GM18867 (cell line): ENCODE results near the gene ZBTB16.

Source experiments
- ATAC-seq: cut with Tn5 transposase; IDR thresholded peaks from one replicate; pipeline ENCODE4 v1.9.1; 2021; ENCODE audit warnings: mild to moderate bottlenecking, moderate library complexity; ENCODE audit not compliant: unreplicated experiment

The ZBTB16 gene

DNA sequence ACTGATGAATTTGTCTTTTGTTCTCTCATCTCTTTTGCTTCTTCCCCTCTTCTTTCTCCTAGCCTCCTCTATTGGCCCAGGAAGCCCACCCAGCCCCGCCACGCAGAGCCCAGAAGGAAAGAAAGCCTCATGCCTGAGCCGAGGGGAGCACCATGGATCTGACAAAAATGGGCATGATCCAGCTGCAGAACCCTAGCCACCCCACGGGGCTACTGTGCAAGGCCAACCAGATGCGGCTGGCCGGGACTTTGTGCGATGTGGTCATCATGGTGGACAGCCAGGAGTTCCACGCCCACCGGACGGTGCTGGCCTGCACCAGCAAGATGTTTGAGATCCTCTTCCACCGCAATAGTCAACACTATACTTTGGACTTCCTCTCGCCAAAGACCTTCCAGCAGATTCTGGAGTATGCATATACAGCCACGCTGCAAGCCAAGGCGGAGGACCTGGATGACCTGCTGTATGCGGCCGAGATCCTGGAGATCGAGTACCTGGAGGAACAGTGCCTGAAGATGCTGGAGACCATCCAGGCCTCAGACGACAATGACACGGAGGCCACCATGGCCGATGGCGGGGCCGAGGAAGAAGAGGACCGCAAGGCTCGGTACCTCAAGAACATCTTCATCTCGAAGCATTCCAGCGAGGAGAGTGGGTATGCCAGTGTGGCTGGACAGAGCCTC is 3.8 kb downstream of the ZBTB16 start:
- ATAC-seq = no peak

DNA sequence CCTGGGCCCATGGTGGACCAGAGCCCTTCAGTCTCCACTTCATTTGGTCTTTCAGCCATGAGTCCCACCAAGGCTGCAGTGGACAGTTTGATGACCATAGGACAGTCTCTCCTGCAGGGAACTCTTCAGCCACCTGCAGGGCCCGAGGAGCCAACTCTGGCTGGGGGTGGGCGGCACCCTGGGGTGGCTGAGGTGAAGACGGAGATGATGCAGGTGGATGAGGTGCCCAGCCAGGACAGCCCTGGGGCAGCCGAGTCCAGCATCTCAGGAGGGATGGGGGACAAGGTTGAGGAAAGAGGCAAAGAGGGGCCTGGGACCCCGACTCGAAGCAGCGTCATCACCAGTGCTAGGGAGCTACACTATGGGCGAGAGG is 4.3 kb downstream of the ZBTB16 start:
- no peak for ATAC-seq

DNA sequence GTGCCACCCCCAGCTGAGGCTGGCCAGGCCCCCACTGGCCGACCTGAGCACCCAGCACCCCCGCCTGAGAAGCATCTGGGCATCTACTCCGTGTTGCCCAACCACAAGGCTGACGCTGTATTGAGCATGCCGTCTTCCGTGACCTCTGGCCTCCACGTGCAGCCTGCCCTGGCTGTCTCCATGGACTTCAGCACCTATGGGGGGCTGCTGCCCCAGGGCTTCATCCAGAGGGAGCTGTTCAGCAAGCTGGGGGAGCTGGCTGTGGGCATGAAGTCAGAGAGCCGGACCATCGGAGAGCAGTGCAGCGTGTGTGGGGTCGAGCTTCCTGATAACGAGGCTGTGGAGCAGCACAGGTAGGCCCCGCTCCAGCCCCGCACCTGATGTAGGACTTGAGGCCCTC is 4.7 kb downstream of the ZBTB16 start:
- no peak for ATAC-seq

- no peak for ATAC-seq
Observed at GRCh38 chr11:114065094-114065493, 5.6 kb downstream of the ZBTB16 start.

DNA sequence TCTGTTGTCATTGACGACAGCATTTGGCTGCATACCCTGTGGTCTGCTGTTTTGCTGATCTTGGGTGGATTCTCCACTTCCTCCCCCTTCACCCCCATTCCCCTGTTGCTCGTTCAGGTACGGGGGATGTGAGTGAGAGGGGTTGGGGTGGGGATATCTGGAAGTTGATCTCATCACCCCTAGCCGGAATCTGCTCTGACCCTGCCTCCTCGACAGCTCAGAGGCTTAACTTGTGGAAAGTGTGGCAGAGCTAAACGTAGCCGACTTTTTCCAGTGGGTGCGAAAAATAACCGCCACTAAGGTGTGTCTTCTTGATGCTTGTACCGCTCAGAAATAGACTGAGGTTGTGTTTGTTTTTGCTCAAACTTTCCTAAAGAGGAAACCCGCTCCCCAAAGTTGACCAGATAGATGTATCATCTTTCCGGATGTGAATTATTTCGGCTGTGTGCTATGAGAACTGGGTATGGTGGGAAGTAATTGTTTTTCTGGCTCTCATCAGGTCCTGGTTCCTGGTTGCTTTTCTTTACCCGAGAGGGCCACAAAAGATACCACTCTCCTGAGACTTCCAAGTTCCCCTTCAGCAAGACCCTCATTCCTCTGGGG is 6.6 kb downstream of the ZBTB16 start:
- no peak for ATAC-seq

- ATAC-seq = no peak
Observed at GRCh38 chr11:114068327-114068726, 8.8 kb downstream of the ZBTB16 start.

- ATAC-seq = no peak
Observed at GRCh38 chr11:114070464-114071139, 11.1 kb downstream of the ZBTB16 start.

GRCh38 chr11:114073007-114073827 is 13.7 kb downstream of the ZBTB16 start:
- ATAC-seq = no peak

DNA sequence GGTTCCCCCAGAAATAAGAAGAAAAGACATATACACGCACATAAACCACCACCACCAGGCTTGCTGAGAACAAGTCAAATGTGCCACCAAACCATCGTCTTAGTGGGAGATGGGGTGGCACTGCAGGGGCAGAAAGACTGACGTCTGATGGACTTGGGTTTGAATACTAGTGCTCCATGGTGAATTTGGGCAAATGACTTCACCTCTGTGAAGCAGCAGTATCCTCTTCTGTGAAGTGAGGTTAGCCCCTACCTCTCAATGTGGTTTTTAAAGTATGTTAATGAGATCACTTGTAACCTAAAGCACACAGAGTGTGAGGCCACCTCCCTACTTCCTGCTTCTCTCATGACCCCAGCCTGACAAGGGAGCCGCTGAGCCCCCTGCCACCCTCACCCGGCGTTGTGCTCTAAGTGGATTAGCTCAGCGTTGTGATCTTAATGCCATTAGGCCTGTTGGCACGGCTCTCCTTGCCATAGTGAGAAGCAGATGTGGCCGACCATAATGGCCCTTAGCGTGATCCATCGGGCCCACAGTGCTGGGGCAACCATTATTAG is 14.4 kb downstream of the ZBTB16 start:
- no peak for ATAC-seq

DNA sequence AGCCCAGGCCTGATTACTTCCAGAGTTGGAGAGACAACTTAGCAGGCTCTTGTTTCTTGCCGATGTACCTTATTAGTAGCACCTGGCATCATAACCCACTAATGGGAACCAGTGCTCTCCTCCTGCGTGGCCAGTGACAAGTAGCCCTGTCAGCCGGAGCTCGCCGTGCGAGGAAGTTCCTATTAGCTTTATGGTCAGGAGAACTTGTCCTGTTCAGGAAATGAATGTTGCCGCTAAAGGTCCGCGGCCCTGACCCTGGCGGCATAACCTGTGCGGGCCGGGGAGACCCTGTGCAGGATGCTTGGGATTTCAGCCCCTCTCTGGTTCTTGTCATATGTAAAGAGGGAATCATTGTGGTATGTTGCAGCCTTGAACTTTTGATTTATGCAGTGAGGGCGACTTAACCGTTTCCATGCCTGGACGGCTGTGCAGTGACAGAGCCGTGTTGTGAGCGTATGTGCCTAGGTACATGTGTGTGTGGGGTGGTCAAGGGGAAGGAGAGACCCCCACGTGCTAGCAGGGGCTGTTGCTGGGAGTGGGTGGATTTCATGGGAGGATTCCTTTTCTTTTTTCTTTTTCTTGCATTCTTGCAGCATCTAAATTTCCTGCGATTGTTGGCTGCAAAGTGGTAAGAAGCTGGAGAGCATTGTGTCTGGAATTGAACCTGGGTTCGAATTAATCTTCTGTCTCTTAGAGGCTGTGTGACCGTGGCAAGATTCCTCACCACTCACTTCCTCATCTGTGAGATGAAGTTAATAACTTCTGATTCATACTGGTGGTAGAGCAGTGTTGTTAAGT is 15.2 kb downstream of the ZBTB16 start:
- no peak for ATAC-seq

- no peak for ATAC-seq
Observed at GRCh38 chr11:114075344-114075610, 15.8 kb downstream of the ZBTB16 start.

GRCh38 chr11:114075891-114076441 is 16.5 kb downstream of the ZBTB16 start:
- no peak for ATAC-seq

- ATAC-seq = no peak
Observed at GRCh38 chr11:114076921-114077331, 17.4 kb downstream of the ZBTB16 start.

GRCh38 chr11:114077482-114078305 is 18.2 kb downstream of the ZBTB16 start:
- ATAC-seq = no peak

- ATAC-seq = no peak
Observed at GRCh38 chr11:114078423-114078822, 18.9 kb downstream of the ZBTB16 start.

DNA sequence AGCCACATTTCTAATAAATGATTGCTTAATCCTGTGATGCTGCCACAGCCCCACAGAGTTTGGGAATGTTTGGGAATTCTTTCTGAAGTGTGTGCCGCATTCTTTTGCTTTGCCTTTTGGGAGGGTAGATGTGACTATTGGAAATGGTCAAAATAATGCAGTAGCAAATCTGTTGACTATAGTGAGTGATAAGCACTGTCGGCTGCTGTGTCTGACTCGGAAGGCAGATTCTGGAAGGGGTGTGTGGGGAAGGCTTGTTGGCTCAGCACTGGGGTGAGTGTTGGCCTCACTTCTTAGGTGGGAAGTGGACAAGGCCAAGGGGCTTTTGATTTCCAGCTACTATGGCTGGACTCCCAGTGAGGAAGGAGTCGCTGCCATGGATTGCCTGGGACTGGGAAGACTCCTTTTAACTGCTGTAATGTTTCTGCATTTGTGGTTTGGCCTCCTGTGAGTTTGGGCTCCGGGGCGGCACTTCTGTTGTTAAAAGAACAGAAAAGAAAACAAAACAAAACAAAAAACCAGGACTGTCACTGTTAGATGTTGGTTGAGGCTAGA is 20.1 kb downstream of the ZBTB16 start:
- ATAC-seq = no peak

DNA sequence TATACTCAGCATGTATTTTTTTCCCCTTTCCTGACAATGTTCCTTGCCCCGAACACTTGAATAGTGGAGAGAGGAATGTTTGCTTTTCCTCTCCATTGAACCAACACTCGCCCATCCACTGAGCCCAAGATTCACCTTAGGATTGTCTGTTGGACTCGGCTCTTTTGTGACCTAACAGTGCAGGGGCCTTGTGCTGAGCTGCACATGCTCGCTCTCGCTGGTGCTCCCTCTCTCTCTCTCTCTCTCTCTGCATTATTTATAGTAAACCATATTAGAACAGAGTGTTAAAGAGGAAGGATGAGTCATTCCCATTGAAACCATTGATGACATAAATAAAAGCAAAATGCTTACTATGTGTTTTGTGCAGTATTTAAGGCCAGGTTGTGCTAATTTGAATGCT is 20.7 kb downstream of the ZBTB16 start:
- ATAC-seq = no peak

DNA sequence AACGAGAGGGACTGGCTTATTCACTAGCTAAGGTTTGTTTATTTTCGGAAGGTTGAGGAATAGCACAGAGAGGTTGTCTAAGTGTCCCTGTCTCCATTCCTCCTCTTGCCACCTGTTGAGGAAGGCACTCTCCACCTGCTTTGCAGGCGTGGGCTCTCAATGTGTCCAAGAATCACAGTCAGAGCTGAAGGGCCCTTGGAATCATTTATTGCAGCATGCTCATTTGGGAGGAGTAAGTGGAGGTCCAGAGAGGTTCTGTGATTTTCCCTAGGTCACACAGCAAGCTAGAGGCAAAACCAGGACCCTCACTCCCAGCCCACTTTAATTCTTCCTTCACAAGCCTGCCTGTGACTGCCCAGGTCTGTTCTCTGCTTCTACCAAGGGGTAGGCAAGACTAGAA is 21.3 kb downstream of the ZBTB16 start:
- ATAC-seq = no peak
